ENCODE measurements around the gene AHNAK2.
"Not testable (repeated sequence)": the region's sequence is repeated elsewhere in the genome, so short reads cannot be mapped to it uniquely, and the experiment has no call there.

AHNAK2 gene

GRCh38 chr14:104953896-104954656, 24.1 kb downstream of the AHNAK2 start:
- no peak for DNase-seq (ENCODE audit: low read depth, low spot score)

DNA sequence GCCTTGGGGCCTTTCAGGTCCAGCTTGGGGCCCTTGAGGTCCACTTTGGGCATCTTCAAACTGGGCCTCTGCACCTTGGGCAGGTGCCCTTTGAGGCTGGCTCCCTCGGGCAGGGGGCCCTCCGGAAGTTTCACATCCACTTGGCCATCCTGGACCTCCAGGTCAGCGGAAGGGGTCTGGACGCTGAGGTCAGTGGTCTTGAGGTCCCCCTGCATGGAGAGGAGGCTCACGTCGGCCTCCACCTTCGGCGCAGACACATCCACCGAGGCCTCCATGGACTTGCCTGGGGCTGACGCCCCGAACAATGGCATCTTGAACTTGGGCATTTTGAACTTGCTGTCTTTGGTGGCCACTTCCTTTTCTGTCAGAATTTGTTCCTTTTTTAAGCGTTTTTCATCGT, 25.1 kb downstream of the AHNAK2 start:
- no peak for DNase-seq (ENCODE audit: low read depth, low spot score)

GRCh38 chr14:104951863-104952657, 26.1 kb downstream of the AHNAK2 start:
- not testable (repeated sequence) for DNase-seq (ENCODE audit: low read depth, low spot score)

GRCh38 chr14:104950701-104951100, 27.5 kb downstream of the AHNAK2 start:
- DNase-seq (ENCODE audit: low read depth, low spot score), result not testable (repeated sequence)

GRCh38 chr14:104950021-104950420, 28.2 kb downstream of the AHNAK2 start:
- no peak for DNase-seq (ENCODE audit: low read depth, low spot score)

GRCh38 chr14:104949406-104949955, 28.7 kb downstream of the AHNAK2 start:
- not testable (repeated sequence) for DNase-seq (ENCODE audit: low read depth, low spot score)

- no peak for DNase-seq (ENCODE audit: low read depth, low spot score)
These were observed 29.5 kb downstream of the AHNAK2 start for GRCh38 chr14:104948736-104949031.

DNA sequence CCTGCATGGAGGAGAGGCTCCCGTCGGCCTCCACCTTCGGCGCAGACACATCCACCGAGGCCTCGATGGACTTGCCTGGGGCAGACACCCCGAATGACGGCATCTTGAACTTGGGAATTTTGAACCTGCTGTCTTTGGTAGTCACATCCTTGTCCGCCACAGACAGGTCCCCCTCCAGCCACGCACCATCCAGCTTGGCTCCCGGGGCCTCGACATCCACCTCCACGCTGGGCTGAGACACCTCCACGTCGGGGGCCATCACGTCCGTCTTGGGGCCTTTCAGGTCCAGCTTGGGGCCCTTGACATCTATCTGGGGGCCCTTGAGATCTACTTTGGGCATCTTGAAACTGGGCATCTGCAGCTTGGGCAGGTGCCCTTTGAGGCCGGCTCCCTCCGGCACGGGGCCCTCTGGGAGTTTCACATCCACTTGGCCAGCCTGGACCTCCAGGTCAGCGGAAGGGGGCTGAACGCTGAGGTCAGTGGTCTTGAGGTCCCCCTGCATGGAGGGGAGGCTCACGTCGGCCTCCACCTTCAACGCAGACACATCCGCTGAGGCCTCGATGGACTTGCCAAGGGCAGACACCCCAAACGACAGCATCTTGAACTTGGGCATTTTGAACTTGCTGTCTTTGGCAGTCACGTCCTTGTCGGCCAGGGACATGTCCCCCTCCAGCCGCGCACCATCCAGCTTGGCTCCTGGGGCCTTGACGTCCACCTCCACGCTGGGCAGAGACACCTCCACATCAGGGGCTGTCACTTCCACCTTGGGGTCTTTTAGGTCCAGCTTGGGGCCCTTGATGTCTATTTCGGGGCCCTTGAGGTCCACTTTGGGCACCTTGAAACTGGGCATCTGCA, 30.1 kb downstream of the AHNAK2 start:
- DNase-seq (ENCODE audit: low read depth, low spot score), result not testable (repeated sequence)

DNA sequence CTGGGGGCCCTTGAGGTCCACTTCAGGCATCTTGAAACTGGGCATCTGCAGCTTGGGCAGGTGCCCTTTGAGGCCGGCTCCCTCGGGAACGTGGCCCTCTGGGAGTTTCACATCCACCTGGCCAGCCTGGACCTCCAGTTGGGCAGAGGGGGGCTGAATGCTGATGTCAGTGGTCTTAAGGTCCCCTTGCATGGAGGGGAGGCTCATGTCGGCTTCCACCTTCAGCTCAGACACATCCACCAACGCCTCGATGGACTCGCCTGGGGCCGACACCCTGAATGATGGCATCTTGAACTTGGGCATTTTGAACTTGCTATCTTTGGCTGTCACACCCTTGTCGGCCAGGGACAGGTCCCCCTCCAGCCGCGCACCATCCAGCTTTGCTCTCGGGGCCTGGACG, 31.0 kb downstream of the AHNAK2 start:
- not testable (repeated sequence) for DNase-seq (ENCODE audit: low read depth, low spot score)

- not testable (repeated sequence) for DNase-seq (ENCODE audit: low read depth, low spot score)
These were observed 31.9 kb downstream of the AHNAK2 start for GRCh38 chr14:104945986-104946965.

- DNase-seq (ENCODE audit: low read depth, low spot score), result not testable (repeated sequence)
These were observed 32.9 kb downstream of the AHNAK2 start for GRCh38 chr14:104945266-104945665.

GRCh38 chr14:104944436-104945205, 33.6 kb downstream of the AHNAK2 start:
- not testable (repeated sequence) for DNase-seq (ENCODE audit: low read depth, low spot score)

DNA sequence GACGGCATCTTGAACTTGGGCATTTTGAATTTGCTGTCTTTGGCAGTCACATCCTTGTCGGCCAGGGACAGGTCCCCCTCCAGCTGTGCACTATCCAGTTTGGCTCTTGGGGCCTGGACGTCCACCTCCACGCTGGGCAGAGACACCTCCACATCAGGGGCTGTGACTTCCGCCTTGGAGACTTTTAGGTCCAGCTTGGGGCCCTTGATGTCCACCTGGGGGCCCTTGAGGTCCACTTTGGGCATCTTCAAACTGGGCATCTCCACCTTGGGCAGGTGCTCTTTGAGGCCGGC, 34.2 kb downstream of the AHNAK2 start:
- not testable (repeated sequence) for DNase-seq (ENCODE audit: low read depth, low spot score)

DNA sequence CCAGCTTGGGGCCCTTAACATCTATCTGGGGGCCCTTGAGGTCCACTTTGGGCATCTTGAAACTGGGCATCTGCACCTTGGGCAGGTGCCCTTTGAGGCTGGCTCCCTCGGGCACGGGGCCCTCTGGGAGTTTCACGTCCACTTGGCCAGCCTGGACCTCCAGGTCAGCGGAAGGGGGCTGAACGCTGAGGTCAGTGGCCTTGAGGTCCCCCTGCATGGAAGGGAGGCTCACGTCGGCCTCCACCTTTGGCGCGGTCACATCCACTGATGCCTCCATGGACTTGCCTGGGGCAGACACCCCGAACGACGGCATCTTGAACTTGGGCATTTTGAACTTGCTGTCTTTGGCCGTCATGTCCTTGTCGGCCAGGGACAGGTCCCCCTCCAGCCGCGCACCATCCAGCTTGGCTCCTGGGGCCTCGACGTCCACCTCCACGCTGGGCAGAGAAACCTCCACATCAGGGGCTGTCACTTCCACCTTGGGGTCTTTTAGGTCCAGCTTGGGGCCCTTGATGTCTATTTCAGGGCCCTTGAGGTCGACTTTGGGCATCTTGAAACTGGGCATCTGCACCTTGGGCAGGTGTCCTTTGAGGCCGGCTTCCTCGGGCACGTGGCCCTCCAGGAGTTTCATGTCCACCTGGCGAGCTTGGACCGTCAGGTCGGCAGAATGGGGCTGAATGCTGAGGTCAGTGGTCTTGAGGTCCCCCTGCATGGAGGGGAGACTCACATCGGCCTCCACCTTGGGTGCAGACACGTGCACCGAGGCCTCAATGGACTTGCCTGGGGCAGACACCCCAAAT, 34.8 kb downstream of the AHNAK2 start:
- not testable (repeated sequence) for DNase-seq (ENCODE audit: low read depth, low spot score)

DNA sequence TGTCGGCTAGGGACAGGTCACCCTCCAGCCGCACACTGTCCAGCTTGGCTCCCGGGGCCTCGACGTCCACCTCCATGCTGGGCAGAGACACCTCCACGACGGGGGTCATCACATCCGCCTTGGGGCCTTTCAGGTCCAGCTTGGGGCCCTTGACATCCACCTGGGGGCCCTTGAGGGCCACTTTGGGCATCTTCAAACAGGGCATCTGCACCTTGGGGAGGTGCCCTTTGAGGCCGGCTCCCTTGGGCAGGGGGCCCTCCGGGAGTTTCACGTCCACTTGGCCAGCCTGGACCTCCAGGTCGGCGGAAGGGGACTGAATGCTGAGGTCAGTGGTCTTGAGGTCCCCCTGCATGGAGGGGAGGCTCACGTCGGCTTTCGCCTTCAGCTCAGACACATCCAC, 35.6 kb downstream of the AHNAK2 start:
- no peak for DNase-seq (ENCODE audit: low read depth, low spot score)

DNA sequence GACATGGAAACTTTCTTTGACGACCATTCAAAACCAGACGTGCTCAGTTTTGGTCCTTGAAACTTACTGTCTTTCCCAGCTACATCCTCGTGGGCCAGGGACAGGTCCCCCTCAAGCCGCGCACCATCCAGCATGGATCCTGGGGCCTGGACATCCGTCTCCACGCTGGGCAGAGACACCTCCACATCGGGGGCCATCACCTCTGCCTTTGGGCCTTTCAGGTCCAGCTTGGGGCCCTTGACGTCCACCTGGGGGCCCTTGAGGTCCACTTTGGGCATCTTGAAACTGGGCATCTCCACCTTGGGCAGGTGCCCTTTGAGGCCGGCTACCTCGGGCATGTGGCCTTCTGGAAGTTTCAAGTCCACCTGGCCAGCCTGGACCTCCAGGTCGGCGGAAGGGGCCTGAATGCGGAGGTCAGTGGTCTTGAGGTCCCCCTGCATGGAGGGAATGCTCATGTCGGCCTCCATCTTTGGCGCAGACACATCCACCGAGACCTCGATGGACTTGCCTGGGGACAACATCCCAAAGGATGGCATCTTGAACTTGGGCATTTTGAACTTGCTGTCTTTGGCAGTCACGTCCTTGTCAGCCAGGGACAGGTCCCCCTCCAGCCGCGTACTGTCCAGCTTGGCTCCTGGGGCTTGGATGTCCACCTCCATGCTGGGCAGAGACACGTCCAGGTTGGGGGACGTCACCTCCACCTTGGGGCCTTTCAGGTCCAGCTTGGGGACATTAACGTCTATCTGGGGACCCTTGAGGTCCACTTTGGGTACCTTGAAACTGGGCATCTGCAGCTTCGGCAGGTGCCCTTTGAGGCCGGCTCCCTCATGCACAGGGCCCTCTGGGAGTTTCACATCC, 36.4 kb downstream of the AHNAK2 start:
- no peak for DNase-seq (ENCODE audit: low read depth, low spot score)

- DNase-seq (ENCODE audit: low read depth, low spot score), result no peak
These were observed 37.5 kb downstream of the AHNAK2 start for GRCh38 chr14:104940526-104941150.

Data from astrocyte of the hippocampus (primary cell).